GM12878 (cell line): ENCODE measurements around the gene TRAPPC6A. TPM values are rescaled to one million over a fixed set of nuclear protein-coding genes. Genes with fewer than 3 reads are reported as not detected.

ENCODE experiments used
- ATAC-seq: fragments of 200-7000 bp; cut with Tn5 transposase; 3 replicates; pipeline ENCODE4 v1.9.1; 2020; ENCODE audit warnings: mild to moderate bottlenecking, moderate library complexity
- Bru-seq: library from RNA; stranded (reverse); fragments of 400-500 nt; gene quantifications from one replicate; lab custom pipeline; 2021; lab: Mats Ljungman, UMichigan
- BruChase-seq, 2 experiments: library from RNA; stranded (reverse); fragments of 400-500 nt; gene quantifications; one replicate each; lab custom pipeline; 2021; lab: Mats Ljungman, UMichigan
- BruUV-seq: library from RNA; stranded (reverse); fragments of 400-500 nt; replicated peaks from 2 replicates; lab custom pipeline; 2021; lab: Mats Ljungman, UMichigan
- CTCF ChIA-PET: fragments of 300-600 bp; sonication (Branson Sonifier 250); formaldehyde crosslinking; extraction: SDS; loops from one replicate; lab custom pipeline; 2021; ENCODE audit warnings: inconsistent platforms; lab: Yijun Ruan, JAX
- POLR2A ChIA-PET: fragments of 350-600 bp; formaldehyde crosslinking; extraction: SDS; loops from one replicate; lab custom pipeline; 2021; ENCODE audit warnings: inconsistent platforms; lab: Charles Lee
- RAD21 ChIA-PET: fragments of 300-600 bp; sonication (Branson Sonifier 250); formaldehyde crosslinking; loops from one replicate; lab custom pipeline; 2023; ENCODE audit warnings: antibody characterized with exemption; ENCODE audit not compliant: unreplicated experiment; lab: Charles Lee
- SMC1A ChIA-PET: fragments of 300-600 bp; sonication (Branson Sonifier 250); formaldehyde crosslinking; loops from one replicate; lab custom pipeline; 2023; ENCODE audit not compliant: unreplicated experiment, uncharacterized antibody; lab: Charles Lee
- DNase-seq: peaks from one replicate; pipeline ENCODE4 v3.0.0-alpha.2; 2011; ENCODE audit warnings: low read depth, low spot score
- FAIRE-seq: peaks from 3 replicates; lab custom pipeline; 2011; peaks lifted over from hg19 to GRCh38; lab: Jason Lieb, UNC
- H2AFZ ChIP-seq: 2 replicates; pipeline ENCODE4 v1.6.0; 2011; ENCODE audit warnings: low read depth, low read length, control low read depth; ENCODE audit not compliant: control insufficient read depth
- H3K27ac ChIP-seq: 2 replicates; pipeline ENCODE4 v1.5.1; 2011; ENCODE audit warnings: control low read depth; ENCODE audit not compliant: control insufficient read depth, insufficient read depth
- H3K27me3 ChIP-seq, 2 experiments: replicated peaks in 1 of 2; 2 replicates each; pipeline versions ENCODE4 v1.6.0 to v1.6.1; 2011; ENCODE audit warnings: low read length in 1 of 2; ENCODE audit not compliant: control insufficient read depth in 2 of 2, insufficient read depth in 2 of 2
- H3K36me3 ChIP-seq, 2 experiments: 2 replicates each; pipeline ENCODE4 v1.5.1; 2011; ENCODE audit warnings: low read length in 1 of 2; ENCODE audit not compliant: control insufficient read depth in 2 of 2, insufficient read depth in 2 of 2
- H3K4me1 ChIP-seq: 2 replicates; pipeline ENCODE4 v1.6.1; 2011; ENCODE audit warnings: mild to moderate bottlenecking, low read length, moderate library complexity, mixed read lengths; ENCODE audit not compliant: control insufficient read depth, insufficient read depth
- H3K4me2 ChIP-seq: 2 replicates; pipeline ENCODE4 v1.6.0; 2011; ENCODE audit warnings: control low read depth; ENCODE audit not compliant: control insufficient read depth, insufficient read depth
- H3K4me3 ChIP-seq: fragments of 200-600 bp; sonication (generic); 2 replicates; pipeline ENCODE4 v1.5.1; 2016
- H3K79me2 ChIP-seq: 2 replicates; pipeline ENCODE4 v1.6.0; 2011; ENCODE audit warnings: low read length; ENCODE audit not compliant: control insufficient read depth, insufficient read depth
- H3K9ac ChIP-seq: 2 replicates; pipeline ENCODE4 v1.8.0; 2011; ENCODE audit warnings: low read length, control low read depth, mixed read lengths; ENCODE audit not compliant: control insufficient read depth, insufficient read depth
- H3K9me3 ChIP-seq: replicated peaks from 3 replicates; pipeline ENCODE4 v1.5.1; 2011; ENCODE audit warnings: mild to moderate bottlenecking, low read length; ENCODE audit not compliant: control insufficient read depth, insufficient read depth
- H4K20me1 ChIP-seq: 2 replicates; pipeline ENCODE4 v1.6.0; 2011; ENCODE audit not compliant: control insufficient read depth, insufficient read depth
- CREB1 ChIP-seq: IDR thresholded peaks from 2 replicates; pipeline ENCODE4 v1.6.1; 2012; ENCODE audit warnings: low read depth, mild to moderate bottlenecking, inconsistent platforms
- ETV6 ChIP-seq, 2 experiments: fragments of 450-650 bp in 1 of 2; IDR thresholded peaks in 1 of 2; conservative IDR thresholded peaks in 1 of 2; 2 replicates each; pipeline ENCODE4 v1.6.1; 2014; ENCODE audit warnings: antibody characterized with exemption in 1 of 2, borderline replicate concordance in 1 of 2, low read depth in 1 of 2, mild to moderate bottlenecking in 1 of 2, moderate library complexity in 1 of 2
- EZH2 ChIP-seq: IDR thresholded peaks from 2 replicates; pipeline ENCODE4 v1.6.1; 2012; ENCODE audit warnings: low read depth, mild to moderate bottlenecking, control low read depth, inconsistent platforms, low read length, borderline replicate concordance; ENCODE audit not compliant: control insufficient read depth
- GABPA ChIP-seq: IDR thresholded peaks from 2 replicates; pipeline ENCODE4 v1.6.1; 2014; ENCODE audit warnings: antibody characterized with exemption, low read depth, mild to moderate bottlenecking, inconsistent platforms
- HDAC2 ChIP-seq: fragments of 200-600 bp; sonication (generic); IDR thresholded peaks from 2 replicates; pipeline ENCODE4 v1.6.1; 2017
- IKZF1 ChIP-seq: fragments of 450-650 bp; conservative IDR thresholded peaks from 2 replicates; pipeline ENCODE4 v1.6.1; 2017; ENCODE audit warnings: antibody characterized with exemption, mild to moderate bottlenecking
- IRF3 ChIP-seq: fragments of 450-650 bp; IDR thresholded peaks from 2 replicates; pipeline ENCODE4 v1.6.1; 2014; ENCODE audit warnings: mild to moderate bottlenecking
- JUNB ChIP-seq: IDR thresholded peaks from 2 replicates; pipeline ENCODE4 v1.6.1; 2016; ENCODE audit warnings: antibody characterized with exemption, mild to moderate bottlenecking
- LARP7 ChIP-seq: fragments of 450-650 bp; IDR thresholded peaks from 2 replicates; pipeline ENCODE4 v1.6.1; 2017; ENCODE audit warnings: mild to moderate bottlenecking
- NBN ChIP-seq: fragments of 450-650 bp; IDR thresholded peaks from 2 replicates; pipeline ENCODE4 v1.6.1; 2016
- NFYB ChIP-seq: IDR thresholded peaks from 2 replicates; pipeline ENCODE4 v1.6.1; 2011; ENCODE audit warnings: low read depth, mild to moderate bottlenecking, low read length, improper control_type of control experiment, moderate library complexity; ENCODE audit not compliant: insufficient read depth
- NR2F1 ChIP-seq: fragments of 450-650 bp; conservative IDR thresholded peaks from 2 replicates; pipeline ENCODE4 v1.6.1; 2017; ENCODE audit warnings: mild to moderate bottlenecking
- RBBP5 ChIP-seq: fragments of 200-600 bp; sonication (generic); conservative IDR thresholded peaks from 2 replicates; pipeline ENCODE4 v1.6.1; 2016
- WGBS: methylation state at CpG from one replicate; pipeline ENCODE4 v1.1.6; 2016; ENCODE audit warnings: low lambda C conversion rate; ENCODE audit not compliant: insufficient replicate concordance, insufficient coverage; ENCODE audit errors: missing lambda C conversion rate; 5-methylcytosine and 5-hydroxymethylcytosine counted together
- in situ Hi-C: fragments of 300-500 bp; cut with MboI; formaldehyde crosslinking; loops from 9 replicates; pipeline ENCODE4 v1.14.3; 2018; ENCODE audit warnings: mixed read lengths
- intact Hi-C: fragments of 100-400 bp; cut with micrococcal nuclease; formaldehyde crosslinking; loops from one replicate; pipeline ENCODE4 v1.14.2; 2022; ENCODE audit not compliant: unreplicated experiment
- long read RNA-seq, 2 experiments: library from polyadenylated mRNA; unstranded; transcript quantifications; one replicate each; pipeline ENCODE4 v2.0.0, GENCODE V29; 2019 to 2020
- polyA minus RNA-seq, 3 experiments: library from RNA; depleted of rRNA, polyadenylated mRNA; stranded (reverse); fragments of >200 nt; gene quantifications; 2 replicates each; pipeline ENCODE4 v1.2.3, GENCODE V29; 2011
- polyA plus RNA-seq, 11 experiments: library from polyadenylated mRNA; depleted of rRNA in 4 of 11; unstranded in 6 of 11; stranded (reverse) in 5 of 11; fragments of >200 nt; fragmentation: Nextera tagmentation in 4 of 11; fragmentation: Illumina TruSeq in 1 of 11; extraction: Ambion mirVana in 4 of 11; extraction: Trizol in 1 of 11; gene quantifications; 1 replicate in 1 of 11; 2 replicates in 10 of 11; pipeline versions ENCODE4 v1.2.1 to v1.2.3, GENCODE V29; 2011 to 2016; ENCODE audit warnings: inconsistent platforms in 2 of 11, missing spikeins in 2 of 11, low read depth in 1 of 11
- total RNA-seq, 4 experiments: library from RNA; depleted of rRNA in 3 of 4; stranded (reverse); fragments of >200 nt in 3 of 4; fragmentation: Illumina TruSeq in 1 of 4; extraction: Trizol in 1 of 4; gene quantifications; 2 replicates each; pipeline versions ENCODE4 v1.2.1 to v1.2.3, GENCODE V29; 2013 to 2021
- TF ChIP-seq, protein P1 (sequence below): fragments of 450-650 bp; IDR thresholded peaks from 2 replicates; pipeline ENCODE4 v1.6.1; 2016; ENCODE audit warnings: mild to moderate bottlenecking, moderate library complexity, borderline replicate concordance

TRAPPC6A gene, protein sequence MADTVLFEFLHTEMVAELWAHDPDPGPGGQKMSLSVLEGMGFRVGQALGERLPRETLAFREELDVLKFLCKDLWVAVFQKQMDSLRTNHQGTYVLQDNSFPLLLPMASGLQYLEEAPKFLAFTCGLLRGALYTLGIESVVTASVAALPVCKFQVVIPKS
- 3.3 and 5.8 TPM in 2 replicates for total RNA-seq (2013; cell fraction: nucleolus; rRNA removed)
- total RNA-seq (2014; rRNA removed) (46.8 and 48.8 TPM in 2 replicates), total RNA-seq (2014; rRNA removed; fragmentation: Illumina TruSeq; extraction: Trizol) (21.5 and 23.8 TPM in 2 replicates), total RNA-seq (2021) (62.8 and 66.8 TPM in 2 replicates), polyA plus RNA-seq (2011; rRNA removed) (15.1 and 24.9 TPM in 2 replicates), polyA plus RNA-seq (2014; fragmentation: Illumina TruSeq; extraction: Trizol) (1.4 and 16.8 TPM in 2 replicates), polyA plus RNA-seq (2014; fragmentation: Nextera tagmentation; extraction: Ambion mirVana) (10 to 100 TPM in 1 of 2 experiments, 1 to 10 TPM in 1; 1.8 to 20.3 TPM), polyA plus RNA-seq (2014; rRNA removed) (66.7 and 68.2 TPM in 2 replicates), polyA plus RNA-seq (2016; fragmentation: Nextera tagmentation; extraction: Ambion mirVana) (10 to 100 TPM; 82.8 to 83.9 TPM), polyA minus RNA-seq (2011; rRNA and poly(A)+ RNA removed) (3.4 and 16.2 TPM in 2 replicates), Bru-seq, nascent RNA (percentile 62 among the genes with signal in this experiment), BruChase-seq, experiment 1, labeled RNA remaining after a 6-hour chase (percentile 53 among the genes with signal in this experiment), BruChase-seq, experiment 2, labeled RNA remaining after a 2-hour chase (percentile 54 among the genes with signal in this experiment)
- 37.6 TPM for polyA plus RNA-seq (2011; ENCODE audit: low read depth)
- 59.6 and 60.5 TPM in 2 replicates for polyA plus RNA-seq (2011; cell fraction: cytosol; rRNA removed)
- 31.2 and 40.5 TPM in 2 replicates for polyA plus RNA-seq (2011; cell fraction: nucleus; rRNA removed)
- polyA plus RNA-seq (2012): 90.0 and 92.6 TPM in 2 replicates
- polyA minus RNA-seq (2011; cell fraction: cytosol; rRNA and poly(A)+ RNA removed): 3.7 and 7.6 TPM in 2 replicates
- 3.6 and 3.9 TPM in 2 replicates for polyA minus RNA-seq (2011; cell fraction: nucleus; rRNA and poly(A)+ RNA removed)
- long read RNA-seq, experiment 1, partial matches to known transcripts: 0 of 6 reads
- long read RNA-seq, experiment 1, other reads (novel, unspliced or antisense): 1 of 6 reads
- long read RNA-seq, experiment 2, partial matches to known transcripts: 1 of 4 reads
- long read RNA-seq, experiment 2, other reads (novel, unspliced or antisense): 1 of 4 reads

- H3K4me1 ChIP-seq: peaks cover 27% of the 10 kb centered on the region
- H2AFZ ChIP-seq: peak within 1 kb of the TSS; percentile 78
- H3K36me3 ChIP-seq: peaks cover 0 to 6% of the 10 kb centered on the region in 2 experiments; a peak in 2 of 4 replicates
- intact Hi-C loops: loop anchor here (5.0 kb wide), 2 partner anchors 86 to 101 kb away; partner anchors contain the start of genes GEMIN7, PPP1R37 and ZNF296
- ATAC-seq (peak; percentile 5), DNase-seq (no peak), FAIRE-seq (no peak)
- no peaks in the 10 kb centered on the region for H3K27me3 ChIP-seq
- ChIA-PET CTCF (interaction anchor here (0.9 to 2.9 kb wide), 12 partner anchors 10 to 224 kb away, joined by 3 to 19 read pairs (median 6); partner anchors contain the start of gene PPP1R37), POLR2A (interaction anchor here (0.5 to 3.8 kb wide), 20 partner anchors 9 to 515 kb away, joined by 3 to 33 read pairs (median 6); partner anchors contain the start of genes CLASRP, CLPTM1, PPP1R37 and QPCTL), RAD21 (interaction anchor here (0.6 to 2.5 kb wide), 21 partner anchors 10 to 301 kb away, joined by 3 to 21 read pairs (median 4); partner anchors contain the start of genes PPP1R37, RELB and TOMM40), SMC1A (interaction anchor here (0.5 to 2.9 kb wide), 10 partner anchors 13 to 217 kb away, joined by 3 to 17 read pairs (median 4); partner anchors contain the start of gene PPP1R37)
- no peaks in the 10 kb centered on the region for H4K20me1 ChIP-seq
- under 1% methylated on average over 36 of the region's 36 CpGs for WGBS
- H3K27ac ChIP-seq: peak within 1 kb of the TSS; percentile 79
- in situ Hi-C loops: no loop called here
- no peaks in the 10 kb centered on the region for H3K9me3 ChIP-seq
- peak within 1 kb of the TSS; percentile 81 for H3K9ac ChIP-seq
- peak within 1 kb of the TSS; percentile 88 for H3K4me2 ChIP-seq
- peaks cover 39% of the 10 kb centered on the region for H3K79me2 ChIP-seq
- peak within 1 kb of the TSS; percentile 96 for H3K4me3 ChIP-seq
- BruUV-seq: TSS peak; percentile 97
- TF ChIP-seq LARP7 (peak; percentile 78; the same call in 1 of the 2 replicates), NR2F1 (0 out of 2 replicates have a peak, but pooled peaks have one; percentile 48), CREB1 (no peak), GABPA (no peak), JUNB (no peak), IRF3 (no peak), EZH2 (no peak), NFYB (peak; percentile 86; the same call in 1 of the 2 replicates), ETV6 (conservative IDR thresholded peaks at IDR 0.05 in 1 of 2, IDR thresholded peaks at IDR 0.05 in 1 of 2; ENCODE audit: borderline replicate concordance in 1 of 2, low read depth in 1 of 2) (no peak), HDAC2 (0 out of 2 replicates have a peak, but pooled peaks have one; percentile 35), RBBP5 (no peak), IKZF1 (no peak; the same call in 1 of the 2 replicates), NBN (no peak)
- TF ChIP-seq, protein P1, sequence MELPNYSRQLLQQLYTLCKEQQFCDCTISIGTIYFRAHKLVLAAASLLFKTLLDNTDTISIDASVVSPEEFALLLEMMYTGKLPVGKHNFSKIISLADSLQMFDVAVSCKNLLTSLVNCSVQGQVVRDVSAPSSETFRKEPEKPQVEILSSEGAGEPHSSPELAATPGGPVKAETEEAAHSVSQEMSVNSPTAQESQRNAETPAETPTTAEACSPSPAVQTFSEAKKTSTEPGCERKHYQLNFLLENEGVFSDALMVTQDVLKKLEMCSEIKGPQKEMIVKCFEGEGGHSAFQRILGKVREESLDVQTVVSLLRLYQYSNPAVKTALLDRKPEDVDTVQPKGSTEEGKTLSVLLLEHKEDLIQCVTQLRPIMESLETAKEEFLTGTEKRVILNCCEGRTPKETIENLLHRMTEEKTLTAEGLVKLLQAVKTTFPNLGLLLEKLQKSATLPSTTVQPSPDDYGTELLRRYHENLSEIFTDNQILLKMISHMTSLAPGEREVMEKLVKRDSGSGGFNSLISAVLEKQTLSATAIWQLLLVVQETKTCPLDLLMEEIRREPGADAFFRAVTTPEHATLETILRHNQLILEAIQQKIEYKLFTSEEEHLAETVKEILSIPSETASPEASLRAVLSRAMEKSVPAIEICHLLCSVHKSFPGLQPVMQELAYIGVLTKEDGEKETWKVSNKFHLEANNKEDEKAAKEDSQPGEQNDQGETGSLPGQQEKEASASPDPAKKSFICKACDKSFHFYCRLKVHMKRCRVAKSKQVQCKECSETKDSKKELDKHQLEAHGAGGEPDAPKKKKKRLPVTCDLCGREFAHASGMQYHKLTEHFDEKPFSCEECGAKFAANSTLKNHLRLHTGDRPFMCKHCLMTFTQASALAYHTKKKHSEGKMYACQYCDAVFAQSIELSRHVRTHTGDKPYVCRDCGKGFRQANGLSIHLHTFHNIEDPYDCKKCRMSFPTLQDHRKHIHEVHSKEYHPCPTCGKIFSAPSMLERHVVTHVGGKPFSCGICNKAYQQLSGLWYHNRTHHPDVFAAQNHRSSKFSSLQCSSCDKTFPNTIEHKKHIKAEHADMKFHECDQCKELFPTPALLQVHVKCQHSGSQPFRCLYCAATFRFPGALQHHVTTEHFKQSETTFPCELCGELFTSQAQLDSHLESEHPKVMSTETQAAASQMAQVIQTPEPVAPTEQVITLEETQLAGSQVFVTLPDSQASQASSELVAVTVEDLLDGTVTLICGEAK: no peak
Observed at GRCh38 chr19:45177817-45178261, at the start of gene TRAPPC6A. TSS of gene TRAPPC6A (minus strand) at chr19:45178237. CDS start at chr19:45178218, 19 bp downstream.
